ENCODE measurements around the gene MORN1.

DNA sequence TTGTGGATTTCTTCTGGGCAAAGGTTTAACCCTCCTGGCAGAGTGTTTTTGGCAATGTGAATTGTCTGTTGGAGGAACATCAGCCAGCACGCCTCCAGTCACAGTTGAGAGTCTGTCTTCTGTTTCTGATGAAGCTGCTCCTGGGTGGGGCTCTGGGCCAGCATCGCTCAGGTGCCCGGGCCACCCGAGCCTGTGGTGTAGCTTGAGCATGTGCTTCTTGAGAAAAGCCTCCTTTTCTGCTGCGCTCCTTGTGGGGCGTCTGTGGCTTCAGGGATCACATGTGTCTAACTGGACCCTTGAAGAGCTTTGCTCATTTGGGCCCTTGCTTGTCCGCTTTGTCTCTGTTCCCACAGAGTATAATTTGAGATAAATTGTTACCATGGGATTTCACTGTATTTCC is 7.5 kb upstream of the MORN1 start:
- TF ChIP-seq, protein P1, sequence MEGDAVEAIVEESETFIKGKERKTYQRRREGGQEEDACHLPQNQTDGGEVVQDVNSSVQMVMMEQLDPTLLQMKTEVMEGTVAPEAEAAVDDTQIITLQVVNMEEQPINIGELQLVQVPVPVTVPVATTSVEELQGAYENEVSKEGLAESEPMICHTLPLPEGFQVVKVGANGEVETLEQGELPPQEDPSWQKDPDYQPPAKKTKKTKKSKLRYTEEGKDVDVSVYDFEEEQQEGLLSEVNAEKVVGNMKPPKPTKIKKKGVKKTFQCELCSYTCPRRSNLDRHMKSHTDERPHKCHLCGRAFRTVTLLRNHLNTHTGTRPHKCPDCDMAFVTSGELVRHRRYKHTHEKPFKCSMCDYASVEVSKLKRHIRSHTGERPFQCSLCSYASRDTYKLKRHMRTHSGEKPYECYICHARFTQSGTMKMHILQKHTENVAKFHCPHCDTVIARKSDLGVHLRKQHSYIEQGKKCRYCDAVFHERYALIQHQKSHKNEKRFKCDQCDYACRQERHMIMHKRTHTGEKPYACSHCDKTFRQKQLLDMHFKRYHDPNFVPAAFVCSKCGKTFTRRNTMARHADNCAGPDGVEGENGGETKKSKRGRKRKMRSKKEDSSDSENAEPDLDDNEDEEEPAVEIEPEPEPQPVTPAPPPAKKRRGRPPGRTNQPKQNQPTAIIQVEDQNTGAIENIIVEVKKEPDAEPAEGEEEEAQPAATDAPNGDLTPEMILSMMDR (IDR thresholded peaks at IDR 0.05; ENCODE audit: low read length) = no peak
- TF ChIP-seq EZH2 (optimal IDR thresholded peaks at IDR 0.05; ENCODE audit: low read depth, low read length) = no peak

All from MM.1S (cell line).